Ovary (tissue), 9 donors: ENCODE measurements around the gene ZNF775. TPM values are rescaled to one million over a fixed set of nuclear protein-coding genes. Genes with fewer than 3 reads are reported as not detected.

Experiments
- DNase-seq, 5 donors: peaks; one replicate each; pipeline ENCODE4 v3.0.0-alpha.2; 2019 to 2020
- H3K27ac ChIP-seq, 2 donors: fragments of 200-600 bp; one replicate each; pipeline versions ENCODE4 v1.5.1 to v1.8.0; 2019 to 2022
- H3K27me3 ChIP-seq: fragments of 200-600 bp; one replicate; pipeline ENCODE4 v1.8.0; 2022
- H3K36me3 ChIP-seq: fragments of 200-600 bp; sonication (generic); one replicate; pipeline ENCODE4 v1.5.1; 2019
- H3K4me1 ChIP-seq: one replicate; pipeline ENCODE4 v1.8.1; 2013; ENCODE audit warnings: mild to moderate bottlenecking, moderate library complexity; ENCODE audit not compliant: insufficient read depth
- H3K4me3 ChIP-seq: fragments of 200-600 bp; sonication (generic); one replicate; pipeline ENCODE4 v1.5.1; 2017
- H3K9me3 ChIP-seq, 2 donors: fragments of 200-600 bp in 1 of 2; sonication (generic) in 1 of 2; one replicate each; pipeline versions ENCODE4 v1.5.1 to v1.8.1; 2013 to 2019; ENCODE audit warnings: mild to moderate bottlenecking in 1 of 2, moderate library complexity in 1 of 2
- EP300 ChIP-seq: sonication (generic); formaldehyde crosslinking; IDR thresholded peaks from one replicate; pipeline ENCODE4 v1.6.1; 2017; ENCODE audit warnings: antibody characterized with exemption
- POLR2A ChIP-seq: fragments of 450-650 bp; IDR thresholded peaks from one replicate; pipeline ENCODE4 v1.6.1; 2017; ENCODE audit warnings: antibody characterized with exemption, mild to moderate bottlenecking, moderate library complexity
- WGBS, 3 donors: extraction: QIAGEN DNeasy Blood & Tissue Kit in 1 of 3; methylation state at CpG; one replicate each; pipeline versions ENCODE4 v1.1.5 to v1.1.7; 2013 to 2017; 5-methylcytosine and 5-hydroxymethylcytosine counted together
- intact Hi-C, 4 donors: fragments of 100-400 bp; cut with DNase I; formaldehyde crosslinking; loops; one replicate each; pipeline versions ENCODE4 v1.11.0 to v1.15.1; 2022 to 2023
- polyA plus RNA-seq, 2 donors: library from polyadenylated mRNA; stranded (reverse); fragments of 200-250 nt in 1 of 2; fragments of 350-450 nt in 1 of 2; fragmentation: Illumina TruSeq in 1 of 2; extraction: RNeasy Lipid Tissue Mini Kit (QIAGEN cat#74804) in 1 of 2; gene quantifications; one replicate each; pipeline ENCODE4 v1.2.3, GENCODE V29; 2013 to 2014
- total RNA-seq, 7 donors: library from RNA; depleted of rRNA in 2 of 7; stranded (reverse); fragments of >200 nt in 2 of 7; fragmentation: NEBNext Ultra II Directional in 3 of 7; extraction: Animal tissue kit (Norgen Biotek cat#: 25700) in 3 of 7; gene quantifications; one replicate each; pipeline versions ENCODE4 v1.1.0 to v1.2.4, GENCODE V29; 2016 to 2023
- TF ChIP-seq, protein P1 (sequence below), 3 donors: fragments of 450-650 bp in 2 of 3; fragments of 200-600 bp in 1 of 3; IDR thresholded peaks; one replicate each; pipeline versions ENCODE4 v1.5.1 to v1.8.0; 2016 to 2022; ENCODE audit warnings: antibody characterized with exemption in 3 of 3, mild to moderate bottlenecking in 1 of 3
- donor health status: DM: no; HTN: no; CAD: no; lungs with moderate emphysema.
- donor health status: DM: no; HTN: no; CAD: no.
- donor health status: Bipolar disorder and iron deficiency.
- donor health status: DM: yes; HTN: yes; CAD: no.
- donor health status: DM: no; HTN: no; CAD: no.
- donor health status: DM: yes; HTN: yes; CAD: no.

The ZNF775 gene
- total and polyA plus RNA-seq, 9 donors, result 0.28 to 13.9 (median 10.9) TPM

DNA sequence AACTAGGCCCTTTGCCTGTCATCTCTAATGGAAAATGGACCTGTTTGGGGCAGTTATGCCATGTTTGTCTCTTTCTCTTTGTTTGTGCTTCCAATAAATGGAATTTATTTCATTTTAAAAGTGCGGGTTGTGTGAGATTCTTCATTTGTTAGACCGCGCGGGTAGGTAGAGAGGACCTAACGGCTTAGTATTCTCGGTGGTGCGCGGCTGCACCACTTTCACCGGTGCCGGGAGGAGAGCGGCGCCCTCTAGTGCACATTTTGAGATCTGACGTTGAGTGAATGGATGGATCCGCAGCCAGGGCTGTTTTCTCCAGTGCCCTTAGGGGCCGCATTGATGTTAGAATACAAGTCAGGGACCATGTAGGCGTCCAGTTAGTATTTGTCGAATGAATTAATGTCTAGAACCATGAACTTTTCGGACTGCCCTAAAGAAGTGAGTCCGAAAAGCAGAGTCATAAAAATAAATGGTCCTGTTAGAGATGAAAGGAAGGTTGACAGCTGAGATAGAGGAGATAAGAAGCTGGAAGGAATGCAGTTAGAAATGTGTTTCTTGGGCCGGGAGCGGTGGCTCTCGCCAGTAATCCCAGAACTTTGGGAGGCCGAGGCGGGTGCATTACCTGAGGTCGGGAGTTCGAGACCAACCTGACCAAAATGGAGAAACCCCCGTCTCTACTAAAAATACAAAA, 42.0 kb downstream of the ZNF775 start:
- peak; percentile 79 to 89 (median 86) for DNase-seq
- H3K27ac ChIP-seq, result no peak overlapping the region
- WGBS, 3 donors, result 14 to 17% (median 15%) methylated on average over 27 of the region's 27 CpGs
- H3K36me3 ChIP-seq, result no peaks in the 10 kb centered on the region
- TF ChIP-seq, protein P1, sequence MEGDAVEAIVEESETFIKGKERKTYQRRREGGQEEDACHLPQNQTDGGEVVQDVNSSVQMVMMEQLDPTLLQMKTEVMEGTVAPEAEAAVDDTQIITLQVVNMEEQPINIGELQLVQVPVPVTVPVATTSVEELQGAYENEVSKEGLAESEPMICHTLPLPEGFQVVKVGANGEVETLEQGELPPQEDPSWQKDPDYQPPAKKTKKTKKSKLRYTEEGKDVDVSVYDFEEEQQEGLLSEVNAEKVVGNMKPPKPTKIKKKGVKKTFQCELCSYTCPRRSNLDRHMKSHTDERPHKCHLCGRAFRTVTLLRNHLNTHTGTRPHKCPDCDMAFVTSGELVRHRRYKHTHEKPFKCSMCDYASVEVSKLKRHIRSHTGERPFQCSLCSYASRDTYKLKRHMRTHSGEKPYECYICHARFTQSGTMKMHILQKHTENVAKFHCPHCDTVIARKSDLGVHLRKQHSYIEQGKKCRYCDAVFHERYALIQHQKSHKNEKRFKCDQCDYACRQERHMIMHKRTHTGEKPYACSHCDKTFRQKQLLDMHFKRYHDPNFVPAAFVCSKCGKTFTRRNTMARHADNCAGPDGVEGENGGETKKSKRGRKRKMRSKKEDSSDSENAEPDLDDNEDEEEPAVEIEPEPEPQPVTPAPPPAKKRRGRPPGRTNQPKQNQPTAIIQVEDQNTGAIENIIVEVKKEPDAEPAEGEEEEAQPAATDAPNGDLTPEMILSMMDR (IDR thresholded peaks at IDR 0.05), result peak; percentile 71 to 91 (median 72)
- no peak for TF ChIP-seq EP300
- no peak for TF ChIP-seq POLR2A
- no peaks in the 10 kb centered on the region for H3K27me3 ChIP-seq
- H3K4me3 ChIP-seq, result no peak overlapping the region
- no peaks in the 10 kb centered on the region for H3K4me1 ChIP-seq
- intact Hi-C loops, result loop anchor here in 1 of 4 donors (5.0 kb wide), 1 partner anchor 134 kb away; no protein-coding TSS in a partner anchor
- no peaks in the 10 kb centered on the region for H3K9me3 ChIP-seq

DNA sequence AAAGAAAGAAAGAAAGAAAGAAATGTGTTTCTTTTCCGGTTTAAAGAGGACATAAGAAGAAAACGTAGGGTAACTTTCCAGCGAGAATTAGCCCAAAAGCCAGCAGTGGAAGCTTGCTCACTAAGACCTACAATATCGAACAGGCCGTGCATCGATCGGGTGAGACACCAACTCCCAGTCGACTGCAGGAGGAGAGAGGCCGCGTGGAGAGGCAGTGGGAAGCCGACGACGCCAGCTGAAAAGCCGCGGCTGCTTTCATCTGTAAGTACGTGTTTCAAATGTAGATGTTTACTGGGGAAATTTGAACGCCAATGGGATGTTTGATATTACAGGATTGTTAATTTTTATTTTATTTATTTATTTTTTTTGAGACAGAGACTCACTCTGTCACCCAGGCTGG, 42.7 kb downstream of the ZNF775 start:
- no peak overlapping the region for H3K27ac ChIP-seq
- WGBS, 3 donors, result 78 to 87% (median 81%) methylated on average over 17 of the region's 17 CpGs
- no peak overlapping the region for H3K4me3 ChIP-seq
- intact Hi-C loops, result loop anchor here in 1 of 4 donors (5.0 kb wide), 1 partner anchor 135 kb away; no protein-coding TSS in a partner anchor
- no peaks in the 10 kb centered on the region for H3K27me3 ChIP-seq
- DNase-seq, result no peak
- TF ChIP-seq, protein P1 (IDR thresholded peaks at IDR 0.05), result no peak
- TF ChIP-seq POLR2A, result no peak
- no peak for TF ChIP-seq EP300
- no peaks in the 10 kb centered on the region for H3K36me3 ChIP-seq
- no peaks in the 10 kb centered on the region for H3K4me1 ChIP-seq
- no peaks in the 10 kb centered on the region for H3K9me3 ChIP-seq

DNA sequence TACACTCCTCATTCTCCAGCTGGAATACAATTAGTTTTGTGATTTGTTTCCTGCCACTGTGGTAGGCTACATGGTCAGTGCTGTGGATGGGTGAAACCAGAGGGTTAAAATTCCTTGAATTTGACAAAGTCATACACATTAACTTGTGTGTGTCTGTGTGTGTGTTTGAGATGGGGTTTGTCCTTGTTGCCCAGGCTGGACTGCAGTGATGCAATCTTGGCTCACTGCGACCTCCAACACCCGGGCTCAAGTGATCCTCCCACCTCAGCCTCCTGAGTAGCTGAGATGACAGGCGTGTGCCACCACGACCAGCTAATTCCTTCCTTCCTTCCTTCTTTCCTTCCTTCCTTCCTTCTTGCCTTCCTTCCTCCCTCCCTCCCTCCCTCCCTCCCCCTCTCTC, 46.5 kb downstream of the ZNF775 start:
- DNase-seq, result no peak
- intact Hi-C loops, result no loop called here
- WGBS, 3 donors, result 60 to 86% (median 68%) methylated on average over 4 of the region's 4 CpGs

DNA sequence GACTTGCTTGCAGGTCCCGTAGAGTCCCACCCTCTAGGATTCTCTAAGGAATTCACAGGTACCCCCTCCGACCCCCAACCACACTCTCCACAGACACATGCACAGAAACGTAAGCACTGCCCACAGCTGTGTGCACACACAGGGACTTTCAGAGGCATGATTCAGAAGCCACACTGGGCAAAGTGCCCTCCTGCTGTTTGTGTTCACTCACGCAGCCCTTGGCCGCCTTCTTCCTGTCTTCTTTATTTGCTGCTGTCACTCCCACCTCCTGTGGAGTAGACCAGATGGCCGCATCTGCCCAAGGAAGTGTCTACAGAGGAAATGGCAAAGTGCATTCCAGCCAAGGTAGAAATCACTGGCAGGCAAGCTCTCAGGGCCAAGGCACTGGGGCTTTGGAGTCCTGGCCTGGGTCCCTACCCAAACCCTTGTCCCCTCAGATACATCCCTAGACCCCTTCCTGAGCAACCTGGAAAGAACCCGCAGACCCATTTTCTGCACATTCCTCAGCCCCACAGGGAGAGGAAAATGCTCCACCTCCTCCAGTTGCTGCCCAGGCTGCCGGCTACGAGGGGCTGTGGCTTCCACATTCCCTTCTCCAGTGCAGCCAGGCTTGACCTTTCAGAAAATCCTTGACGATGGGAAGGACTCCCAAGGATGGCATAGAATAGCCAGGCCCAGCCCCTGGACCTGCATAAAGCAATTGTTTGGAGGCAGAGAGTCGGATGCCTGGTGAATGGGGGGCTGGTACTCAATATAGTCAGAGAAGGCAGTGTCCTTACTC, 49.7 kb downstream of the ZNF775 start:
- Histone ChIP-seq H3K9me3 (no peaks in the 10 kb centered on the region), H3K27me3 (no peaks in the 10 kb centered on the region), H3K4me3 (no peak overlapping the region), H3K4me1 (no peaks in the 10 kb centered on the region), H3K27ac (no peak overlapping the region), H3K36me3 (no peaks in the 10 kb centered on the region)
- intact Hi-C loops, result no loop called here
- TF ChIP-seq EP300 (no peak), POLR2A (no peak)
- TF ChIP-seq, protein P1 (IDR thresholded peaks at IDR 0.05), result no peak
- 14 to 28% (median 19%) methylated on average over 11 of the region's 11 CpGs for WGBS, 3 donors
- no peak for DNase-seq

More for the DNA sequence above, 46.5 kb downstream of the ZNF775 start:
- Histone ChIP-seq H3K36me3 (no peaks in the 10 kb centered on the region), H3K4me3 (no peak overlapping the region), H3K27ac (no peak overlapping the region), H3K9me3 (no peaks in the 10 kb centered on the region), H3K27me3 (no peaks in the 10 kb centered on the region), H3K4me1 (no peaks in the 10 kb centered on the region)
- TF ChIP-seq, protein P1 (IDR thresholded peaks at IDR 0.05), result no peak
- TF ChIP-seq EP300 (no peak), POLR2A (no peak)
